Breast epithelium (tissue), 4 donors: ENCODE results near the gene NCKIPSD. TPM values are rescaled to one million over a fixed set of nuclear protein-coding genes. Genes with fewer than 3 reads are reported as not detected.

Experiments
- DNase-seq, 2 donors: peaks; one replicate each; pipeline ENCODE4 v3.0.0-alpha.2; 2019; ENCODE audit warnings: low spot score in 2 of 2
- H3K27ac ChIP-seq, 2 donors: fragments of 200-600 bp; sonication (generic) in 1 of 2; one replicate each; pipeline ENCODE4 v1.5.1; 2016 to 2019; ENCODE audit warnings: mild to moderate bottlenecking in 1 of 2
- H3K27me3 ChIP-seq, 2 donors: fragments of 200-600 bp; sonication (generic) in 1 of 2; one replicate each; pipeline versions ENCODE4 v1.5.1 to v1.6.0; 2017 to 2019; ENCODE audit warnings: control low read depth in 1 of 2, mild to moderate bottlenecking in 1 of 2
- H3K36me3 ChIP-seq: fragments of 200-600 bp; one replicate; pipeline ENCODE4 v1.5.1; 2019
- H3K4me1 ChIP-seq, 2 donors: fragments of 200-600 bp; sonication (generic); one replicate each; pipeline ENCODE4 v1.5.1; 2016 to 2019; ENCODE audit warnings: control low read depth in 1 of 2
- H3K4me3 ChIP-seq, 3 donors: fragments of 200-600 bp; sonication (generic); 1 replicate in 2 of 3; 2 replicates in 1 of 3; pipeline ENCODE4 v1.5.1; 2016 to 2019; ENCODE audit warnings: mild to moderate bottlenecking in 3 of 3, moderate library complexity in 2 of 3
- H3K9me3 ChIP-seq, 2 donors: fragments of 200-600 bp; sonication (generic) in 1 of 2; one replicate each; pipeline ENCODE4 v1.5.1; 2016 to 2019; ENCODE audit warnings: control low read depth in 1 of 2
- CTCF ChIP-seq, 3 donors: fragments of 450-650 bp; IDR thresholded peaks; one replicate each; pipeline ENCODE4 v1.5.1; 2016 to 2017; ENCODE audit warnings: antibody characterized with exemption in 3 of 3, mild to moderate bottlenecking in 3 of 3, moderate library complexity in 3 of 3
- POLR2A ChIP-seq: fragments of 450-650 bp; IDR thresholded peaks from one replicate; pipeline ENCODE4 v1.6.1; 2016; ENCODE audit warnings: antibody characterized with exemption, mild to moderate bottlenecking, moderate library complexity
- POLR2AphosphoS5 ChIP-seq, 3 donors: sonication (generic); formaldehyde crosslinking; IDR thresholded peaks; one replicate each; pipeline ENCODE4 v1.6.1; 2017; ENCODE audit warnings: antibody characterized with exemption in 3 of 3
- intact Hi-C: fragments of 100-400 bp; cut with DNase I; formaldehyde crosslinking; loops from one replicate; pipeline ENCODE4 v1.15.1; 2023; ENCODE audit warnings: low total_unique reads
- total RNA-seq, 3 donors: library from RNA; depleted of rRNA; stranded (reverse); fragments of >200 nt; gene quantifications; one replicate each; pipeline ENCODE4 v1.1.0, GENCODE V29; 2016

Gene NCKIPSD
- total RNA-seq, 3 donors from 2014 or later: 31.8 to 40.3 (median 36.4) TPM

DNA sequence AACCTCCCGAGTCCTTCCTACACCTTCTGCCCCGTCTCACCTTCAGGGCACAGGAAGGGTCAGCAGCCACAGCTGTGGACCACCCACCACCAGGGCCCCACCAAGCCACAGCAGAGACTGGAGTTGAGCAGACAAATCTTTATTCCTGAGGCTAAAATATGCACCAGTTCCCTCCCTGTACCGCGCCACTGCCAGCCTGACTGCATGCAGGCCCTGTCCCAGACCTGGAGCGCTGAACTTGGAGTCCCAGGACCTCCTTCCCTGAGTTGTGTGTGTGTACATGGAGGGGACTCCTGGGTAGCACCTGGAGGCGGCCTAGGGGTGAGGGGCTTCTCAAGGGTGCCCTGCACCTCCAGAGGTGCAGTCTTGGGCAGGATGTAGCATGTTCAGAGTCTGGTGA, 60.1 kb downstream of the NCKIPSD start:
- Histone ChIP-seq H3K36me3 (no peaks in the 10 kb centered on the region), H3K4me1 (no peaks in the 10 kb centered on the region), H3K9me3 (no peaks in the 10 kb centered on the region), H3K27me3 (no peaks in the 10 kb centered on the region), H3K4me3 (no peak overlapping the region), H3K27ac (no peak overlapping the region)
- intact Hi-C loops: no loop called here
- DNase-seq: no peak
- TF ChIP-seq CTCF (IDR thresholded peaks at IDR 0.05) (no peak), POLR2AphosphoS5 (IDR thresholded peaks at IDR 0.05) (no peak), POLR2A (no peak)

GRCh38 chr3:48624767-48625166, 60.9 kb downstream of the NCKIPSD start:
- no peaks in the 10 kb centered on the region for H3K9me3 ChIP-seq
- TF ChIP-seq POLR2AphosphoS5 (IDR thresholded peaks at IDR 0.05) (no peak), CTCF (IDR thresholded peaks at IDR 0.05) (no peak), POLR2A (no peak)
- intact Hi-C loops: no loop called here
- no peaks in the 10 kb centered on the region for H3K4me1 ChIP-seq
- DNase-seq: no peak
- H3K36me3 ChIP-seq: no peaks in the 10 kb centered on the region
- H3K27ac ChIP-seq: no peak overlapping the region
- no peak overlapping the region for H3K4me3 ChIP-seq
- no peaks in the 10 kb centered on the region for H3K27me3 ChIP-seq

GRCh38 chr3:48623851-48624547, 61.7 kb downstream of the NCKIPSD start:
- no peak for DNase-seq
- H3K4me1 ChIP-seq: no peaks in the 10 kb centered on the region
- H3K27me3 ChIP-seq: no peaks in the 10 kb centered on the region
- no peaks in the 10 kb centered on the region for H3K36me3 ChIP-seq
- no peak overlapping the region for H3K4me3 ChIP-seq
- TF ChIP-seq CTCF (IDR thresholded peaks at IDR 0.05): no peak
- no peak for TF ChIP-seq POLR2A
- TF ChIP-seq POLR2AphosphoS5 (IDR thresholded peaks at IDR 0.05): no peak
- intact Hi-C loops: no loop called here
- no peak overlapping the region for H3K27ac ChIP-seq
- no peaks in the 10 kb centered on the region for H3K9me3 ChIP-seq

Other genes with a start within 250 kb of the NCKIPSD start
- 10 to 100 TPM; 12.5 to 14.7 (median 13.9) TPM for gene CCDC51, start 245.8 kb downstream of the NCKIPSD start, total RNA-seq
- gene TMA7, start 245.7 kb downstream of the NCKIPSD start, total RNA-seq: 100 to 1,000 TPM; 270 to 343 (median 333) TPM
- gene ATRIP, start 239.2 kb downstream of the NCKIPSD start, total RNA-seq: 1 to 10 TPM; 8.2 to 8.6 (median 8.2) TPM
- 10 to 100 TPM; 65.6 to 90.1 (median 77.0) TPM for gene SHISA5, start 181.7 kb downstream of the NCKIPSD start, total RNA-seq
- gene PFKFB4, start 129.1 kb downstream of the NCKIPSD start, total RNA-seq: 1 to 10 TPM; 1.8 to 6.9 (median 5.2) TPM
- under 1 TPM in 1 of 3 donors, not detected in 2; 0.44 TPM for gene UCN2, start 122.1 kb downstream of the NCKIPSD start, total RNA-seq
- 10 to 100 TPM in 2 of 3 donors, under 1 TPM in 1; 0.48 to 18.6 (median 12.5) TPM for gene COL7A1, start 90.6 kb downstream of the NCKIPSD start, total RNA-seq
- 100 to 1,000 TPM; 163 to 230 (median 180) TPM for gene UQCRC1, start 76.3 kb downstream of the NCKIPSD start, total RNA-seq
- not detected for gene TMEM89, start 64.1 kb downstream of the NCKIPSD start, total RNA-seq
- 10 to 100 TPM; 12.6 to 21.6 (median 16.0) TPM for gene SLC26A6, start 50.5 kb downstream of the NCKIPSD start, total RNA-seq
- 1 to 10 TPM in 2 of 3 donors, under 1 TPM in 1; 0.88 to 1.3 (median 1.1) TPM for gene CELSR3, start 23.0 kb downstream of the NCKIPSD start, total RNA-seq
- 100 to 1,000 TPM in 2 of 3 donors, 10 to 100 TPM in 1; 84.0 to 185 (median 126) TPM for gene IP6K2, start 31.3 kb upstream of the NCKIPSD start, total RNA-seq
- gene PRKAR2A, start 162.0 kb upstream of the NCKIPSD start, total RNA-seq: 10 to 100 TPM; 27.2 to 33.0 (median 30.7) TPM
- gene SLC25A20, start 213.0 kb upstream of the NCKIPSD start, total RNA-seq: 10 to 100 TPM; 24.7 to 37.3 (median 30.2) TPM
- gene ARIH2, start 232.9 kb upstream of the NCKIPSD start, total RNA-seq: 100 to 1,000 TPM in 1 of 3 donors, 10 to 100 TPM in 2; 70.7 to 111 (median 100.0) TPM